ENCODE measurements around the gene SLC7A6. TPM values are rescaled to one million over a fixed set of nuclear protein-coding genes. Genes with fewer than 3 reads are reported as not detected.

Gene SLC7A6
- total RNA-seq, 1 experiment from 2014 or later: 267 TPM

DNA sequence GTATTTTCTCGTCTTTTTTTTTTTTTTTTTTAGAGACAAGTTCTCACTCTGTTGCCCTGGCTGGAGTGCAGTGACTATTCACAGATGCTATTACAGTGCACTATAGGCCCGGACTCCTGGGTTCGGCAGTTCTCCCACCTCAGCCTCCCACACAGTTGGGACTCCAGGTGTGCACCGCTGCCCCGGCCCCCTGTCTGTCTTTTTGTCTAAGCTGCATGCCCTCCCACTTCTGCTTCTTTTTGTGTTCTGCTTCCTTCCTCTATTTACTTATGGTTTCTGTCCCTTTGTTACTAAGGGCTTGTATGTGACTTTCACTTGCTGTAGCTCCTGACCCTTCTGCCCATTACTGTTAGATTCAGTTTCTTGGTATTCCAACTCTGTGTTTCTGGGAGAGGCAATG lies 20.5 kb downstream of the SLC7A6 start:
- Mint-ChIP-seq H3K4me3 (ENCODE audit: unreplicated experiment) (no peak overlapping the region), H3K9me3 (ENCODE audit: unreplicated experiment) (no peaks in the 10 kb centered on the region), H3K27me3 (ENCODE audit: insufficient read depth, unreplicated experiment) (no peaks in the 10 kb centered on the region), H3K36me3 (ENCODE audit: insufficient read depth, unreplicated experiment) (peaks cover 98% of the 10 kb centered on the region), H3K4me1 (ENCODE audit: low read depth, unreplicated experiment) (peaks cover 51% of the 10 kb centered on the region), H3K27ac (ENCODE audit: unreplicated experiment) (peak overlapping the region; percentile 58)
- ChIA-PET CTCF (interaction anchor here (0.6 to 2.1 kb wide), 4 partner anchors 9 to 43 kb away, joined by 3 to 5 read pairs (median 4); partner anchors contain the start of genes PRMT7 and SLC7A6OS), POLR2A (interaction anchor here (2.3 kb wide), 1 partner anchor 26 kb away, joined by 5 read pairs; the partner anchor contains the start of genes PRMT7 and SLC7A6OS)
- no peaks in the 10 kb centered on the region for H3K9me3 ChIP-seq
- H3K36me3 ChIP-seq (ENCODE audit: control insufficient read depth, insufficient read depth, low read length): peaks cover 2% of the 10 kb centered on the region; the same call in 1 of the 2 replicates
- intact Hi-C loops (cut with micrococcal nuclease; ENCODE audit: unreplicated experiment): no loop called here
- TF ChIP-seq, protein P1, sequence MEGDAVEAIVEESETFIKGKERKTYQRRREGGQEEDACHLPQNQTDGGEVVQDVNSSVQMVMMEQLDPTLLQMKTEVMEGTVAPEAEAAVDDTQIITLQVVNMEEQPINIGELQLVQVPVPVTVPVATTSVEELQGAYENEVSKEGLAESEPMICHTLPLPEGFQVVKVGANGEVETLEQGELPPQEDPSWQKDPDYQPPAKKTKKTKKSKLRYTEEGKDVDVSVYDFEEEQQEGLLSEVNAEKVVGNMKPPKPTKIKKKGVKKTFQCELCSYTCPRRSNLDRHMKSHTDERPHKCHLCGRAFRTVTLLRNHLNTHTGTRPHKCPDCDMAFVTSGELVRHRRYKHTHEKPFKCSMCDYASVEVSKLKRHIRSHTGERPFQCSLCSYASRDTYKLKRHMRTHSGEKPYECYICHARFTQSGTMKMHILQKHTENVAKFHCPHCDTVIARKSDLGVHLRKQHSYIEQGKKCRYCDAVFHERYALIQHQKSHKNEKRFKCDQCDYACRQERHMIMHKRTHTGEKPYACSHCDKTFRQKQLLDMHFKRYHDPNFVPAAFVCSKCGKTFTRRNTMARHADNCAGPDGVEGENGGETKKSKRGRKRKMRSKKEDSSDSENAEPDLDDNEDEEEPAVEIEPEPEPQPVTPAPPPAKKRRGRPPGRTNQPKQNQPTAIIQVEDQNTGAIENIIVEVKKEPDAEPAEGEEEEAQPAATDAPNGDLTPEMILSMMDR (IDR thresholded peaks at IDR 0.05; ENCODE audit: insufficient read depth in 1 of 2, low read depth in 1 of 2, low read length in 1 of 2, severe bottlenecking in 1 of 2, unreplicated experiment in 1 of 2): no peak
- peaks cover 19% of the 10 kb centered on the region for H3K4me1 ChIP-seq
- DNase-seq: no peak
- H3K27me3 ChIP-seq (replicated peaks; ENCODE audit: control insufficient read depth, insufficient read depth, low read length): no peaks in the 10 kb centered on the region
- no peak overlapping the region for H3K4me3 ChIP-seq (ENCODE audit: low read depth, low read length)
- BruUV-seq (replicated peaks): no TSS peak

DNA sequence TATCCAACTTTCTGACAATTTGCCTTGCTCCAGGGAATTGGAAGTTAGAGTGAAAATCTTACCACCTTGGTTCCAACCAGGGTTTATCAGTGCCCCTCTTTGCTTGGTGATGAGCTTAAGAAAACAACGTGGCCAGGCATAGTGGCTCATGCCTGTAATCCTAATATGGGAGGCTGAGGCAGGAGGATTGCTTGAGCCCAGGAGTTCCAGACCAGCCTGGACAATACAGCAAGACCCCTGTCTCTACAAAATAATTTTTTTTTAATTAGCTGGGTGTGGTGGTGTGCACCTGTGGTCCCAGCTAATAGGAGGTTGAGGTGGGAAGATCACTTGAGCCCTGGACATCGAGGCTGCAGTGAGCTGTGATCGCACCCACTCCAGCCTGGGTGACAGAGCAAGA lies 21.4 kb downstream of the SLC7A6 start:
- Mint-ChIP-seq H3K4me3 (ENCODE audit: unreplicated experiment) (no peak overlapping the region), H3K4me1 (ENCODE audit: low read depth, unreplicated experiment) (peaks cover 53% of the 10 kb centered on the region), H3K36me3 (ENCODE audit: insufficient read depth, unreplicated experiment) (peaks cover 99% of the 10 kb centered on the region), H3K27me3 (ENCODE audit: insufficient read depth, unreplicated experiment) (no peaks in the 10 kb centered on the region), H3K27ac (ENCODE audit: unreplicated experiment) (peak overlapping the region; percentile 18), H3K9me3 (ENCODE audit: unreplicated experiment) (no peaks in the 10 kb centered on the region)
- Histone ChIP-seq H3K4me3 (ENCODE audit: low read depth, low read length) (no peak overlapping the region), H3K36me3 (ENCODE audit: control insufficient read depth, insufficient read depth, low read length) (0 out of 2 replicates have a peak, but pooled peaks cover 2% of the 10 kb centered on the region), H3K9me3 (no peaks in the 10 kb centered on the region), H3K4me1 (peaks cover 15% of the 10 kb centered on the region), H3K27me3 (replicated peaks; ENCODE audit: control insufficient read depth, insufficient read depth, low read length) (no peaks in the 10 kb centered on the region)
- CTCF ChIA-PET: interaction anchor here (0.5 to 2.1 kb wide), 4 partner anchors 9 to 42 kb away, joined by 3 to 5 read pairs (median 4); no protein-coding TSS in a partner anchor
- DNase-seq: no peak
- POLR2A ChIA-PET: interaction anchor here (2.3 kb wide), 1 partner anchor 25 kb away, joined by 5 read pairs; the partner anchor contains the start of genes PRMT7 and SLC7A6OS
- BruUV-seq (replicated peaks): no TSS peak
- intact Hi-C loops (cut with micrococcal nuclease; ENCODE audit: unreplicated experiment): no loop called here
- TF ChIP-seq, protein P1 (IDR thresholded peaks at IDR 0.05; ENCODE audit: insufficient read depth in 1 of 2, low read depth in 1 of 2, low read length in 1 of 2, severe bottlenecking in 1 of 2, unreplicated experiment in 1 of 2): no peak

DNA sequence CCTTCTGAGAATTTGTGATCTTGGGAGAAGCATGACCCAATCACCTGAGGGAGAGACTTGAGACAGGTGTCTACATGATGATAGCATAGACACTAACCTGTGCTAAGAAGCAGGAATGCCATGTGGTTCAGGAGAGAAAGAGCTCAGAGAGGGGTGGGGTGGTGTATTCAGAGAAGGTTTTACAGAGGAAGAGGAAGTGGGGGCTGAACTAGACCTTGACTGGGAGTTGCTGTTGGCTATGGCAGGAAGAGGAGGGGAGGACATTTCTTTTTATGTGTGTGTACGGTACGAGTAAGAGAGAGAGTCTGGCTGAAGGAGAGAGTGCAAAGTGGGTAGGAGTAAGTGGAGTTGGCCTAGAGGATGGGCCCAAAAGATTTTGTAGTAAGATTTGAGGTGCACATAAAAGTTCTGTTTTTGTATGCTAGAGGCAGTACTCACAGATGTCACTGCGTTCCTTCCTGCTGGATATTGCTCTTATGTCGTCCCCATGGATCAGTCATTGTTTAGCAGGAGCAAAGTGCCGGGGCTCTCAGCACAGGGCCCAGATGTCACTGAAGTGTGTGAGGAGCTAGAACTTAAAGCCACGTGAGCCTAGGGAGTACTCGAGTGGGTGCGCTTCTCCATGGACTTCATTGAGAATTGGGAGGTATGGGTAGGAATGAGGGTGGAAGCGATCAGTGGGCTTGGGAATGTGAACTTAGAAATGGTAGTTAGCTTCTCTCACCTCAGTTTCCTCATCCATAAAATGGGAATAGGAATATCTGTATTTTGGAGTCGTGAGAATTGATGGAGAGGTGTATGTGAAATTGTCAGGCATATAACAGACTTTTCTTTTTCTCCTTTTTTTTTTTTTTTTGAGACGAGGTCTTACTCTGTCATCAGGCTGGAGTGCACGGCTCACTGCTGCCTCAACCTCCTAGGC lies 22.1 kb downstream of the SLC7A6 start:
- no peak for DNase-seq
- no peak overlapping the region for H3K4me3 ChIP-seq (ENCODE audit: low read depth, low read length)
- no peaks in the 10 kb centered on the region for H3K27me3 Mint-ChIP-seq (ENCODE audit: insufficient read depth, unreplicated experiment)
- no peaks in the 10 kb centered on the region for H3K9me3 Mint-ChIP-seq (ENCODE audit: unreplicated experiment)
- H3K9me3 ChIP-seq: no peaks in the 10 kb centered on the region
- TF ChIP-seq, protein P1 (IDR thresholded peaks at IDR 0.05; ENCODE audit: insufficient read depth in 1 of 2, low read depth in 1 of 2, low read length in 1 of 2, severe bottlenecking in 1 of 2, unreplicated experiment in 1 of 2): no peak
- peak overlapping the region; percentile 18 for H3K27ac Mint-ChIP-seq (ENCODE audit: unreplicated experiment)
- H3K4me1 Mint-ChIP-seq (ENCODE audit: low read depth, unreplicated experiment): peaks cover 46% of the 10 kb centered on the region
- POLR2A ChIA-PET: interaction anchor here (0.5 to 2.3 kb wide), 3 partner anchors 24 to 91 kb away, joined by 3 to 5 read pairs (median 3); partner anchors contain the start of genes PRMT7 and SLC7A6OS
- CTCF ChIA-PET: interaction anchor here (0.7 to 2.1 kb wide), 2 partner anchors 10 to 41 kb away, joined by 4 to 5 read pairs; no protein-coding TSS in a partner anchor
- intact Hi-C loops (cut with micrococcal nuclease; ENCODE audit: unreplicated experiment): no loop called here
- H3K4me1 ChIP-seq: peaks cover 8% of the 10 kb centered on the region; the same call in 1 of the 2 replicates
- H3K36me3 ChIP-seq (ENCODE audit: control insufficient read depth, insufficient read depth, low read length): 0 out of 2 replicates have a peak, but pooled peaks cover 2% of the 10 kb centered on the region
- H3K36me3 Mint-ChIP-seq (ENCODE audit: insufficient read depth, unreplicated experiment): peaks cover 99% of the 10 kb centered on the region
- H3K4me3 Mint-ChIP-seq (ENCODE audit: unreplicated experiment): no peak overlapping the region
- no TSS peak for BruUV-seq (replicated peaks)
- no peaks in the 10 kb centered on the region for H3K27me3 ChIP-seq (replicated peaks; ENCODE audit: control insufficient read depth, insufficient read depth, low read length)
